ENCODE results near the gene WDR31. TPM values are rescaled to one million over a fixed set of nuclear protein-coding genes. Genes with fewer than 3 reads are reported as not detected.

WDR31 gene
- total RNA-seq, 4 donors from 2014 or later: 1.3 to 2.8 (median 2.1) TPM

GRCh38 chr9:113269355-113269754 is 70.7 kb downstream of the WDR31 start:
- Histone ChIP-seq H3K4me1 (peaks cover 6 to 11% (median 9%) of the 10 kb centered on the region in 4 donors), H3K4me3 (no peak overlapping the region), H3K9me3 (no peaks in the 10 kb centered on the region), H3K36me3 (peaks cover 59 to 76% (median 72%) of the 10 kb centered on the region in 4 donors), H3K27ac (replicated peaks in 1 of 4) (no peak overlapping the region), H3K27me3 (no peaks in the 10 kb centered on the region)
- DNase-seq (ENCODE audit: extremely low spot score): no peak
- intact Hi-C loops (cut with DNase I): no loop called here
- 86% methylated on average over 2 of the region's 2 CpGs for WGBS
- TF ChIP-seq POLR2A (IDR thresholded peaks at IDR 0.05; ENCODE audit: low read depth) (no peak), CTCF (IDR thresholded peaks at IDR 0.05) (no peak), POLR2AphosphoS5 (IDR thresholded peaks at IDR 0.05) (no peak), EP300 (IDR thresholded peaks at IDR 0.05) (no peak)

GRCh38 chr9:113267911-113268566 is 72.0 kb downstream of the WDR31 start:
- Histone ChIP-seq H3K9me3 (no peaks in the 10 kb centered on the region), H3K27me3 (no peaks in the 10 kb centered on the region), H3K27ac (replicated peaks in 1 of 4) (no peak overlapping the region), H3K4me3 (no peak overlapping the region), H3K4me1 (peaks cover 0 to 4% (median 0%) of the 10 kb centered on the region in 4 donors), H3K36me3 (peaks cover 58 to 76% (median 73%) of the 10 kb centered on the region in 4 donors)
- DNase-seq (ENCODE audit: extremely low spot score): no peak
- 91% methylated on average over 4 of the region's 4 CpGs for WGBS
- intact Hi-C loops (cut with DNase I): no loop called here
- TF ChIP-seq POLR2AphosphoS5 (IDR thresholded peaks at IDR 0.05) (no peak), EP300 (IDR thresholded peaks at IDR 0.05) (no peak), POLR2A (IDR thresholded peaks at IDR 0.05; ENCODE audit: low read depth) (no peak), CTCF (IDR thresholded peaks at IDR 0.05) (no peak)

GRCh38 chr9:113266174-113266573 is 73.9 kb downstream of the WDR31 start:
- Histone ChIP-seq H3K4me3 (no peak overlapping the region), H3K9me3 (no peaks in the 10 kb centered on the region), H3K27ac (replicated peaks in 1 of 4) (no peak overlapping the region), H3K27me3 (no peaks in the 10 kb centered on the region), H3K36me3 (peaks cover 40 to 76% (median 69%) of the 10 kb centered on the region in 4 donors), H3K4me1 (no peaks in the 10 kb centered on the region)
- DNase-seq (ENCODE audit: extremely low spot score): no peak
- WGBS: 80% methylated on average over 3 of the region's 3 CpGs
- TF ChIP-seq CTCF (IDR thresholded peaks at IDR 0.05) (no peak), EP300 (IDR thresholded peaks at IDR 0.05) (no peak), POLR2AphosphoS5 (IDR thresholded peaks at IDR 0.05) (no peak), POLR2A (IDR thresholded peaks at IDR 0.05; ENCODE audit: low read depth) (no peak)
- intact Hi-C loops (cut with DNase I): no loop called here

Other genes starting within 250 kb of the WDR31 start
- gene SLC31A2, start 189.3 kb downstream of the WDR31 start, total RNA-seq: 10 to 100 TPM; 11.6 to 19.4 (median 15.8) TPM
- 10 to 100 TPM; 18.1 to 23.0 (median 20.6) TPM for gene FKBP15, start 119.0 kb downstream of the WDR31 start, total RNA-seq
- 10 to 100 TPM in 1 of 4 donors, 1 to 10 TPM in 3; 8.3 to 10.8 (median 8.9) TPM for gene SLC31A1, start 118.7 kb downstream of the WDR31 start, total RNA-seq
- gene CDC26, start 64.7 kb downstream of the WDR31 start, total RNA-seq: 10 to 100 TPM; 41.5 to 77.2 (median 48.5) TPM
- 10 to 100 TPM; 12.0 to 18.1 (median 16.3) TPM for gene PRPF4, start 64.6 kb downstream of the WDR31 start, total RNA-seq
- not detected for gene RNF183, start 36.9 kb downstream of the WDR31 start, total RNA-seq
- under 1 TPM; 0.52 to 0.99 (median 0.70) TPM for gene BSPRY, start 9.3 kb upstream of the WDR31 start, total RNA-seq
- gene HDHD3, start 36.7 kb upstream of the WDR31 start, total RNA-seq: 10 to 100 TPM in 3 of 4 donors, 1 to 10 TPM in 1; 9.1 to 30.2 (median 22.8) TPM
- gene ALAD, start 61.0 kb upstream of the WDR31 start, total RNA-seq: 10 to 100 TPM; 18.2 to 31.1 (median 28.6) TPM
- 10 to 100 TPM; 25.7 to 42.6 (median 32.8) TPM for gene POLE3, start 70.4 kb upstream of the WDR31 start, total RNA-seq
- gene C9orf43, start 70.5 kb upstream of the WDR31 start, total RNA-seq: 1 to 10 TPM in 1 of 4 donors, under 1 TPM in 1, not detected in 2; 0.17 to 1.8 TPM
- 100 to 1,000 TPM in 1 of 4 donors, 10 to 100 TPM in 3; 37.3 to 121 (median 68.5) TPM for gene RGS3, start 123.5 kb upstream of the WDR31 start, total RNA-seq